KMS-11 (cell line): ENCODE measurements around the gene TNFRSF17.

Source experiments
- H2AFZ ChIP-seq: fragments of 200-600 bp; sonication (generic); 2 replicates; pipeline ENCODE4 v1.6.1; 2016; ENCODE audit warnings: antibody characterized with exemption, mixed run types, low read depth
- H3K27ac ChIP-seq: fragments of 200-600 bp; sonication (generic); 2 replicates; pipeline ENCODE4 v1.6.1; 2016; ENCODE audit warnings: mild to moderate bottlenecking, mixed run types
- H3K27me3 ChIP-seq: fragments of 200-600 bp; sonication (generic); 2 replicates; pipeline ENCODE4 v1.6.1; 2017; ENCODE audit warnings: mild to moderate bottlenecking, low read depth, mixed run types, moderate library complexity; ENCODE audit not compliant: insufficient read depth
- H3K36me3 ChIP-seq: fragments of 200-600 bp; sonication (generic); 2 replicates; pipeline ENCODE4 v1.6.1; 2017; ENCODE audit warnings: mild to moderate bottlenecking, mixed run types; ENCODE audit not compliant: insufficient read depth
- H3K4me1 ChIP-seq: fragments of 200-600 bp; sonication (generic); 2 replicates; pipeline ENCODE4 v1.6.1; 2016; ENCODE audit warnings: mild to moderate bottlenecking, low read depth, mixed run types; ENCODE audit not compliant: poor library complexity, severe bottlenecking
- H3K4me2 ChIP-seq: fragments of 200-600 bp; sonication (generic); 2 replicates; pipeline ENCODE4 v1.7.0; 2016; ENCODE audit warnings: mild to moderate bottlenecking, mixed run types
- H3K4me3 ChIP-seq: fragments of 200-600 bp; sonication (generic); IDR thresholded peaks from 2 replicates; pipeline ENCODE4 v1.6.1; 2017; ENCODE audit warnings: low read depth, low read length, mixed read lengths; ENCODE audit not compliant: insufficient read depth
- H3K79me2 ChIP-seq: fragments of 200-600 bp; sonication (generic); 2 replicates; pipeline ENCODE4 v1.6.1; 2016; ENCODE audit warnings: low read depth, mixed run types; ENCODE audit not compliant: insufficient read depth
- H3K9ac ChIP-seq: fragments of 200-600 bp; sonication (generic); 2 replicates; pipeline ENCODE4 v1.6.1; 2016; ENCODE audit warnings: mild to moderate bottlenecking, mixed run types
- H4K20me1 ChIP-seq: fragments of 200-600 bp; sonication (generic); 2 replicates; pipeline ENCODE4 v1.6.1; 2016; ENCODE audit warnings: mild to moderate bottlenecking, mixed run types; ENCODE audit not compliant: insufficient read depth
- TF ChIP-seq, protein P1 (sequence below): fragments of 200-600 bp; sonication (generic); conservative IDR thresholded peaks from 2 replicates; pipeline ENCODE4 v1.6.1; 2017; ENCODE audit warnings: low read depth, mild to moderate bottlenecking, antibody characterized with exemption, low read length, moderate library complexity, mixed read lengths

TNFRSF17 gene

DNA sequence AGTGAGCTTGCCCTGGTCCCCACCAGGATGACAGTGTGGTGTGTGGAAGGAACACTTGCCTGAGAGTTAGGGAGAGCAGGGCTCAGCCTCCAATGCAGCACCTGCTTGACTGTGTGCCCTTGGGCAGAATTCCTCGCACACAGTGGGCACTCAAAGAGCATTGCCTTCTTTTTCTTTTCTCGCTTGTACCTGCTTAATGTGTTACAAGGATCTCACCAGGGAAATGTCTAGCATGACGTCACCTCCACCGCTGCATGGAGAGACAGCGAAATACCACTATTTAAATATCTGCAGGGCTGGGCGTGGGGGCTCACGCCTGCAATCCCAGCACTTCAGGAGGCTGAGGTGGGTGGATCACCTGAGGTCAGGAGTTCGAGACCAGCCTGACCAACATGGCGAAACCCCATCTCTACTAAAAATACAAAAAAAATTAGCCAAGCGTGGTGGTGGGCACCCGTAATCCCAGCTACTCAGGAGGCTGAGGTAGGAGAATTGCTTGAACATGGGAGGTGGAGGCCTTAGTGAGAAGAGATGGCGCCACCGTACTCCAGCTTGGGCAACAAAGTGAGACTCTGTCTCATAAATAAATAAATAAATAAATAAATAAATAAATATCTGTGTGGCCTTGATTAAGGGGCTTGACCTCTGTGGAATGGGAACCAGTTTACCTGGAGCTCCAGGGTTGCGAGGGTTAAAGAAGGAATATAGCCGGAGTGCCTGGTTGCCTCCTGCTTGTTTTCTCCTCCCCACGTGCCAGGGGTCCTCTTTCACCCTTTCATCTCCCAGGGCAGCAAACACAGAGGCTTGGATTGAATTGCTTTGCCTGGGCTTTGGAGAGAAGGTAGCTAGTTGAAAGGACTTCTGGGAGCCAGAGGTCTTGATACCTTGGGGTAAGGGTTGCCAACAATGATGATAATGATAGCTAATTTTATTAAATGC lies 27.8 kb downstream of the TNFRSF17 start:
- H3K79me2 ChIP-seq = peaks cover 8% of the 10 kb centered on the region; the same call in 1 of the 2 replicates

DNA sequence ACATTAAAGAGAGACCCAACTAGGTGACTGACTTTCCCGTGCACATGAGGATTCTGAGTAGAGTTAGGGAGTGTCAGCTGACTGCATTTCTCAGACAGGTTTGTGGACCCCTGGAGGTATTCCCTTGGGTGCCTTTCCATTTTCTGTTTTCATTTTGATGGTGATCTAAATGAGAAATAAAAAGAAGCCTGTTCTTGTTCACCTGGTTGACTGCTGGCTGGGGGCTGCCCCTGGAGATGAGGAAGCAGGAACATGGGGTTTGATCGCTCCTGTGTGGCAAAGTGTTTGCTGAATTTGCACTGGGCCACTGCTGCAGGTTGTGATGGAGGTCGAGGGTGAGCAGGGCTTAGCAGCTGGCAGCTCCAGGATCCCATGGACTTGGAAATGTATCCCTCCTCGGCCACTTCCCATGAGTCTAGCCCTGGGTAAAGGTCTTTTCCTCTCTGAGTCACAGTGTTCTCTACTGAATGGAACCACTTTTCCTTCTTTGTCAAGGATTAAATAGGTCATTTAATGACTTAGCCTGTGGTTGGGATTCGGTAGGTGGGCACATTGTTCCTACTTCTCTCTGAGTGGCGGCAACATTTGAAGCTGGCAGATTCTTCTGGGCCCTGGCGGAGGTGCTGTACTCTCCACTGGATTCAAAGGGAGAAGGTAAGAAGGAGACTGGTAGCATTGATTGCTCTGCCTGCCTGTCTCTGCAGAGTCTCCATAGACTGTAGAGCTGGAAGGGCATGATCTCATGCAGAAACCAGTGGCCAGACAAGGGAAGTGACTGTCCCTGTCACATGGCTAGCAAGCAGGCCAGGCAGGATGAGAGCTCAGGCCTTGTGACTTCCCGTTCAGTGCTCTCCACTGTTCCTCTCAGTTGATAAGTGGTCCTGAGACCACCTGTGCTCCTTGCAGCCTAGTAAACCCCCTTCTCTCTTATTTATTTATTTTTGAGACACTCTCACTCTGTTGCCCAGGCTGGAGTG lies 29.4 kb downstream of the TNFRSF17 start:
- no peaks in the 10 kb centered on the region for H3K27me3 ChIP-seq
- TF ChIP-seq, protein P1, sequence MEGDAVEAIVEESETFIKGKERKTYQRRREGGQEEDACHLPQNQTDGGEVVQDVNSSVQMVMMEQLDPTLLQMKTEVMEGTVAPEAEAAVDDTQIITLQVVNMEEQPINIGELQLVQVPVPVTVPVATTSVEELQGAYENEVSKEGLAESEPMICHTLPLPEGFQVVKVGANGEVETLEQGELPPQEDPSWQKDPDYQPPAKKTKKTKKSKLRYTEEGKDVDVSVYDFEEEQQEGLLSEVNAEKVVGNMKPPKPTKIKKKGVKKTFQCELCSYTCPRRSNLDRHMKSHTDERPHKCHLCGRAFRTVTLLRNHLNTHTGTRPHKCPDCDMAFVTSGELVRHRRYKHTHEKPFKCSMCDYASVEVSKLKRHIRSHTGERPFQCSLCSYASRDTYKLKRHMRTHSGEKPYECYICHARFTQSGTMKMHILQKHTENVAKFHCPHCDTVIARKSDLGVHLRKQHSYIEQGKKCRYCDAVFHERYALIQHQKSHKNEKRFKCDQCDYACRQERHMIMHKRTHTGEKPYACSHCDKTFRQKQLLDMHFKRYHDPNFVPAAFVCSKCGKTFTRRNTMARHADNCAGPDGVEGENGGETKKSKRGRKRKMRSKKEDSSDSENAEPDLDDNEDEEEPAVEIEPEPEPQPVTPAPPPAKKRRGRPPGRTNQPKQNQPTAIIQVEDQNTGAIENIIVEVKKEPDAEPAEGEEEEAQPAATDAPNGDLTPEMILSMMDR = no peak
- no peak overlapping the region for H3K4me2 ChIP-seq
- H3K9ac ChIP-seq = no peak overlapping the region
- no peaks in the 10 kb centered on the region for H3K36me3 ChIP-seq
- no peaks in the 10 kb centered on the region for H4K20me1 ChIP-seq
- H3K27ac ChIP-seq = no peak overlapping the region
- no peaks in the 10 kb centered on the region; the same call in 1 of the 2 replicates for H3K79me2 ChIP-seq
- no peak overlapping the region for H3K4me3 ChIP-seq
- H2AFZ ChIP-seq = no peak overlapping the region
- H3K4me1 ChIP-seq = peaks cover 19% of the 10 kb centered on the region

More for the DNA sequence above, 27.8 kb downstream of the TNFRSF17 start:
- TF ChIP-seq, protein P1 = no peak
- H3K27ac ChIP-seq = no peak overlapping the region
- peaks cover 19% of the 10 kb centered on the region for H3K4me1 ChIP-seq
- no peaks in the 10 kb centered on the region for H4K20me1 ChIP-seq
- H2AFZ ChIP-seq = no peak overlapping the region
- no peaks in the 10 kb centered on the region for H3K27me3 ChIP-seq
- no peaks in the 10 kb centered on the region for H3K36me3 ChIP-seq
- no peak overlapping the region for H3K9ac ChIP-seq
- no peak overlapping the region for H3K4me3 ChIP-seq
- peak overlapping the region; percentile 4; the same call in 1 of the 2 replicates for H3K4me2 ChIP-seq

DNA sequence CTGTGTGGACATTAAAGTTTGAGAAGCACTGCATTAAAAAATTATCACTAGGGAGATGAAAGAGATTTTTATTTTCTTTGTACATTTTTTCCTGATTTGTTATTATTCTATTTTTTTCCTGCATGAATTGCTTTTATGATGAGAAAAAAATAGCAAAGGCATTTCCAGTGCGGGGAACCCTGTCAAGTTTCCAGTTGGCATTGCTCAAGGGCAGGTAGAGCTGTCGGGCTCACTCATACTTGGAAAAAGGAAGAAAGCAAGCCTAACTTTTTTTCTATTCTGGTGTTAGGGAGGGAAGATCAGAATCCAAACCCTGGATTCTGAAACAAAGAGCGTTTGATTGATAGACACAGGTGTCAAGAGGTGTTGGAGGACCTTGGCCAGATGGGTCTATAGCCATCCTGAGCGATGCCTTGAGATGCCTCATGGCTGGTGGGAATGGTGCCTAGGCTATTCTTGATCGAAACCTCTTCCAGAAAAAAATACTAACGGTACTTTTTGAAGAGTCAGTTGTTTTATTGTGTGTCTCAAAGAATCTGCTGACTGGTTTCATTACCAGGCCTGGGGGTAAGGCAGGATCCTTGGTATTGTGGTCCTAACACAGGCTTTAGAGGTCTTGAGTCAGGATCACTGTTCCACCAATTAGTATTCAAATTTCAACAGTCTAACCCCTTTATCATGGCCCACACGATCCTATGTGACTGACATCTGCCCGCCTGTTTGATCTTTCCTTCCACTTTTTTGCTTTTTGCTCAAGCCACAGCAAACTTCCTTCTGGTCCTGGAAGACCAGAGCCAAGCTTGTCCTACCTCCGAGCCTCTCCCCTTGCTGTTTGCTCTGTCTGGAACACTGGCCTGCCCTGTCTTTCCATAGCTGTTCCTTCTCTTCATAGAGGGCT lies 31.7 kb downstream of the TNFRSF17 start:
- Histone ChIP-seq H3K4me1 (peaks cover 17% of the 10 kb centered on the region), H3K4me3 (no peak overlapping the region), H3K36me3 (no peaks in the 10 kb centered on the region), H2AFZ (no peak overlapping the region), H3K9ac (no peak overlapping the region), H4K20me1 (no peaks in the 10 kb centered on the region), H3K79me2 (no peaks in the 10 kb centered on the region; the same call in 1 of the 2 replicates), H3K4me2 (no peak overlapping the region), H3K27ac (no peak overlapping the region), H3K27me3 (no peaks in the 10 kb centered on the region)
- TF ChIP-seq, protein P1 = no peak
